ACHN (cell line): Measurements from ENCODE around the gene CUX1.
"Not testable (repeated sequence)": the region's sequence is repeated elsewhere in the genome, so short reads cannot be mapped to it uniquely, and the experiment has no call there.

ENCODE experiments used
- DNase-seq: peaks from one replicate; pipeline ENCODE4 v3.0.0-alpha.2; 2015
- in situ Hi-C: cut with HindIII; loops from 2 replicates; pipeline ENCODE4 v1.10.0; 2017; ENCODE audit warnings: low sequenced_read_pairs, low pct_ligation_motif_present, low pct_unique_long_range_greater_than_20kb

The CUX1 gene

GRCh38 chr7:101973130-101973529 is 155.7 kb downstream of the CUX1 start:
- in situ Hi-C loops = no loop called here
- DNase-seq = no peak

GRCh38 chr7:101974393-101974792 is 157.0 kb downstream of the CUX1 start:
- no peak for DNase-seq
- in situ Hi-C loops = no loop called here

GRCh38 chr7:101975046-101975445 is 157.6 kb downstream of the CUX1 start:
- in situ Hi-C loops = no loop called here
- DNase-seq = no peak

GRCh38 chr7:101976411-101976810 is 159.0 kb downstream of the CUX1 start:
- no peak for DNase-seq
- in situ Hi-C loops = no loop called here

GRCh38 chr7:101977249-101977648 is 159.8 kb downstream of the CUX1 start:
- DNase-seq = no peak
- in situ Hi-C loops = no loop called here

GRCh38 chr7:101978683-101979082 is 161.3 kb downstream of the CUX1 start:
- no peak for DNase-seq
- in situ Hi-C loops = no loop called here

GRCh38 chr7:101983147-101983811 is 165.9 kb downstream of the CUX1 start:
- DNase-seq = no peak

GRCh38 chr7:101984133-101984879 is 166.9 kb downstream of the CUX1 start:
- DNase-seq = no peak
- in situ Hi-C loops = no loop called here

More at GRCh38 chr7:101983147-101983811, 165.9 kb downstream of the CUX1 start:
- in situ Hi-C loops = no loop called here

GRCh38 chr7:101985057-101985902 is 167.9 kb downstream of the CUX1 start:
- in situ Hi-C loops = no loop called here
- no peak for DNase-seq

- in situ Hi-C loops = no loop called here
- no peak for DNase-seq
Measured at GRCh38 chr7:101985903-101986734, 168.7 kb downstream of the CUX1 start.

GRCh38 chr7:101987494-101987893 is 170.1 kb downstream of the CUX1 start:
- no peak for DNase-seq
- in situ Hi-C loops = no loop called here

GRCh38 chr7:101988060-101988459 is 170.6 kb downstream of the CUX1 start:
- DNase-seq, in situ Hi-C loops: not testable (repeated sequence)

GRCh38 chr7:101988513-101988912 is 171.1 kb downstream of the CUX1 start:
- DNase-seq = no peak
- in situ Hi-C loops = no loop called here

GRCh38 chr7:101989101-101989500 is 171.7 kb downstream of the CUX1 start:
- no peak for DNase-seq
- in situ Hi-C loops = no loop called here

- no peak for DNase-seq
- in situ Hi-C loops = no loop called here
Measured at GRCh38 chr7:101990811-101991418, 173.5 kb downstream of the CUX1 start.

GRCh38 chr7:101991860-101992259 is 174.4 kb downstream of the CUX1 start:
- DNase-seq = no peak
- in situ Hi-C loops = no loop called here

GRCh38 chr7:101993311-101993710 is 175.9 kb downstream of the CUX1 start:
- no peak for DNase-seq
- in situ Hi-C loops = no loop called here

- DNase-seq = no peak
- in situ Hi-C loops = no loop called here
Measured at GRCh38 chr7:101995121-101995520, 177.7 kb downstream of the CUX1 start.
